ENCODE measurements around the gene NUP93.
"Not testable (repeated sequence)": the region's sequence is repeated elsewhere in the genome, so short reads cannot be mapped to it uniquely, and the experiment has no call there.

Gene NUP93

DNA sequence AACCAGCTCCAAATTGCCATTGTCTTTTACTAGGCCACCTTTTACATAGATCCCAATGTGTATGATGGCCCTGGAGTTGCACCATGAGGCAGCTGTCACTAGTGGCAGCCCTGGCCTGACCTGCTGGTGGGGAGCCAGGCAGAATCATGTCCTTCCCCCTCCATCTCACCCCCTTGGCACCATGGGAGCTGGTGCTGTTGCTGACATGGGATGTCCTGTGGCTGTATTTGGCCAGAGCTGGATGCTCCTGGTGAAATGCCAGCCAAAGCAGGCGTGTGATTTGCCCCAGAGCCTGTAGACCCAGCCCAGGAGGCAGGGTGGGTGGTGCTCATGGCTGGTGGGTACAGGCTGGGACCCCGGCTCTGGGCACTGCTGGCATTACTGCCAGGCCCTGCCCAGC, 153.7 kb downstream of the NUP93 start:
- DNase-seq (ENCODE audit: low read depth): no peak
- H3K4me3 ChIP-seq (ENCODE audit: low read depth, low read length): no peak overlapping the region
- no peak for TF ChIP-seq MYC (IDR thresholded peaks at IDR 0.05; ENCODE audit: low read depth, low read length)
- no peak for TF ChIP-seq MAX (IDR thresholded peaks at IDR 0.05; ENCODE audit: low read depth, low read length)

DNA sequence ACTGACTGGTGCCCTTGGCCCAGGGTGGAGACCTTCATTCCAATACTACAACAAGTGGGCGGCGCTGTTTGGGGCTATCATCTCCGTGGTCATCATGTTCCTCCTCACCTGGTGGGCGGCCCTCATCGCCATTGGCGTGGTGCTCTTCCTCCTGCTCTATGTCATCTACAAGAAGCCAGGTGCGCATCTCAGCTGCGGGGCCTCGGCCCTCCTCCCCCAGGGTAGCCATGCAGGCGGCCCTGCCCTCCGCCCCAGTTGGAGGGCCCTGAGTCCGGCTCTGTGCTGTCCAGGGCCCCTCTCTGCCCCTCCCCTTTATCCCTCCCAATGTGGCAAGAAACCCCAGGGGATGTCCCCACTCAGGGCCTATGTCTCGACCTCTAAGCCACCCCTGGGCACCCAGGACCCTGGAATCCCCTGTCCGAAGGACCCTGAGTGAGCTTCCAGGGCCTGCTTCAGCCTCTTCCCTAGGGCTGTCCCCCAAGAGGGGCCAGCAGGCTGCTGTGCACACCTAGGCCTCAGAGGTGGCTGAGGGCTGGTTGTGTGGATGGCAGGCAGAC, 154.2 kb downstream of the NUP93 start:
- TF ChIP-seq MYC (IDR thresholded peaks at IDR 0.05; ENCODE audit: low read depth, low read length) (no peak), POLR2A (IDR thresholded peaks at IDR 0.05; ENCODE audit: extremely low read depth, insufficient read length) (no peak), CTCF (IDR thresholded peaks at IDR 0.05; ENCODE audit: low read depth, low read length) (no peak), MAX (IDR thresholded peaks at IDR 0.05; ENCODE audit: low read depth, low read length) (no peak)
- no peak for DNase-seq (ENCODE audit: low read depth)

DNA sequence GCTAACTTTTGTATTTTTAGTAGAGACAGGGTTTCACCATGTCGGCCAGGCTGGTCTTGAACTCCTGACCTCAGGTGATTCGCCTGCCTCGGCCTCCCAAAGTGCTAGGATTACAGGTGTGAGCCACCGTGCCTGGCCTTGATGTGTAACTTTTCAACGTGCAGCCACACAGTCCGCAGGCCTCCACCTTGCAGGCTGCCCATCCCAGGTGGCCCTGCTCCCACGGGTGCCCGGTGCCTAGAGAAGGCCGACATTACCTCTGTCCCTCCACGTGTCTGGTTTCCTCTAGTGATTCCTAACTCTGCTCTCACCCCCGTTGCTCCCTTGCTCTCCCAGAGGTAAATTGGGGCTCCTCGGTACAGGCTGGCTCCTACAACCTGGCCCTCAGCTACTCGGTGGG, 155.0 kb downstream of the NUP93 start:
- not testable (repeated sequence) for DNase-seq (ENCODE audit: low read depth); H3K4me3 ChIP-seq (ENCODE audit: low read depth, low read length)

More for the DNA sequence above, 154.2 kb downstream of the NUP93 start:
- H3K4me3 ChIP-seq (ENCODE audit: low read depth, low read length): no peak overlapping the region

DNA sequence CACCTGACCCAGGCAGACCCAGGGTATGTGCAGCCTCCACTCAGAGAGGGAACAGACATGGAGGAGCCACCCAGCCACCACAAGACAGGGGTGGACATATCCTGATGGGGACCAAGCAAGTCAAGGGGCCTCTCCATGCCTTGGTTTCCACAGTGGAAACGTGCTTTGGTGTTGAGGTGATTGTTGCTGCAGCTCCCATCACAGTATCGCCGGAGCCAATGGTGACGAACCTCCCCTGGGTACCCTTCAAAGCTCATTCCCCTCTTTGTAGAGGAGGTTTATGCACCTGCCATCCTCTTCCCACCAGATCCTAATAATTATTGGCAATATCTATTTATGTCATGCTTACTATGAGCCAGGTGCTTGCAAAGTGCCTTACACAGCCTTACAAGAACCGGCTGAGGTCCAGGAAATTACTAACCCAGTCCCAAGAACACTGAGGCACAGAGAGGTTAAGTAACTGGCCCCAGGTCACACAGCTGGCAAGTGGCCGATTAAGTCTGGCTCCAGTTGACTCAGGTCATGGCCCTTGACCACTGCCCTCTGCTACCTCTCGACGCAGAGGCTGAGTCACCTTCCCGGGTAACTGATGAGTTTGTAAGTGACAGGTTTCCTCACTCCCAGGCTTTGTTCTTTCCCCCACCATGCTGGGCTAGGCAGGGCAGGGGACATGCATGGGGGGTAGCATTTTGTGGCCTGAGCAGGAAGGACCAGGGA, 155.7 kb downstream of the NUP93 start:
- no peak for DNase-seq (ENCODE audit: low read depth)
- no peak overlapping the region for H3K4me3 ChIP-seq (ENCODE audit: low read depth, low read length)
- TF ChIP-seq POLR2A (IDR thresholded peaks at IDR 0.05; ENCODE audit: extremely low read depth, insufficient read length): no peak
- TF ChIP-seq MAX (IDR thresholded peaks at IDR 0.05; ENCODE audit: low read depth, low read length): no peak
- no peak for TF ChIP-seq CTCF (IDR thresholded peaks at IDR 0.05; ENCODE audit: low read depth, low read length)
- no peak for TF ChIP-seq MYC (IDR thresholded peaks at IDR 0.05; ENCODE audit: low read depth, low read length)

GRCh38 chr16:56886296-56886695, 156.4 kb downstream of the NUP93 start:
- H3K4me3 ChIP-seq (ENCODE audit: low read depth, low read length): no peak overlapping the region
- TF ChIP-seq MAX (IDR thresholded peaks at IDR 0.05; ENCODE audit: low read depth, low read length) (no peak), CTCF (IDR thresholded peaks at IDR 0.05; ENCODE audit: low read depth, low read length) (no peak), MYC (IDR thresholded peaks at IDR 0.05; ENCODE audit: low read depth, low read length) (no peak), POLR2A (IDR thresholded peaks at IDR 0.05; ENCODE audit: extremely low read depth, insufficient read length) (no peak)
- DNase-seq (ENCODE audit: low read depth): no peak

- no peak for TF ChIP-seq CTCF (IDR thresholded peaks at IDR 0.05; ENCODE audit: low read depth, low read length)
- no peak for TF ChIP-seq POLR2A (IDR thresholded peaks at IDR 0.05; ENCODE audit: extremely low read depth, insufficient read length)
- no peak for TF ChIP-seq MAX (IDR thresholded peaks at IDR 0.05; ENCODE audit: low read depth, low read length)
- no peak for TF ChIP-seq MYC (IDR thresholded peaks at IDR 0.05; ENCODE audit: low read depth, low read length)
- H3K4me3 ChIP-seq (ENCODE audit: low read depth, low read length): no peak overlapping the region
- DNase-seq (ENCODE audit: low read depth): no peak
Observed at GRCh38 chr16:56886826-56887225, 156.9 kb downstream of the NUP93 start.
